Suppressor macrophage treated with lipopolysaccharide for 1 hour (primary cell): ENCODE data around the gene STK24.
"Not testable (repeated sequence)": the region's sequence is repeated elsewhere in the genome, so short reads cannot be mapped to it uniquely, and the experiment has no call there.

Experiments
- DNase-seq, 3 donors: peaks; one replicate each; pipeline ENCODE4 v3.0.0-alpha.2; 2020 to 2022

STK24 gene

DNA sequence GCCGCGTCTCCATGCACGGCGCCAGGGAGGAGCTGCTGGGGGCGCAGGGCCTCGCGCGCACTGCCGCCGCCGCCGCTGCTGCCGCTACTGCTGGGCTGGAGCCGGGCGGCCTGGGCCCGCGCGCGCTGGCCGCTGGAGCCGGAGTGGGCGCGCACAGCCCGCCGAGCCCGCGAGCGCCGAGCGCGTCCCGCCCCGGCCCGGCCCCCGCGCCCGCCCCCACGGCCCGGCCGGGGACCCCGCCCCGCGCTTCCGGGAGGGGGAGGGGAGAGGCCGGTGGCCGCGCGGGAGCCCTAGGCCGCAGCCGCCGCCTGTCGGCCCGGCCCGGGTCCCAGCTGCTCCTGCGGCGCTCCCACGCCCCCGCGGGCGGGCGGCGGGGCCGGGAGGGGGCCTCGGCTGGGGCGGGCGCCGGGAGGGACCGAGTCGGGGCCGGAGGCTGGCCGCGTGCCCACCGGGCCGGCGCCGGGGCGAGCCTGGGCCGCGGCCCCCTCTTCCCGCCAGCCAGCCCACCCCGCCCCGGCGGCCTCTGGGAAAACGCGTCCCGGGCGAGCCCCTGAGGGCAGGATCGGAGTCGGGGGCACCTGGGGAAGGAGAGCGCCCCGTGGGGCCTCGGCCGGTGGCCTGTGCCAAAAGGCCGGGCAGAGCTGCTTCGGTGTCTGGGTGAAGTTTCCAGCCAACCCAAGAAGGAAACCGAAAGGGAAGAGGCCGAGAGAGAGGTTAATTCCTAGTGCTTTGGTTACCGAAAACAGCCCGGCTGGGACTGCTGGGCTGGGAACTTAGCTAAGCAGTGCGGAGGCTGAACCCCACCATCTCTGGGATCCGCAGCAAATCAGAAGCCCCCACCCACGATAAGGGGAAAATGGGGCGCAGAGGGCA lies at the start of gene STK24:
STK24 (minus strand) TSS at position 145 of the 873 bp plus-strand sequence. CDS start 321 bp downstream, outside the sequence.
- peak; percentile 95 to 97 (median 97) for DNase-seq

DNA sequence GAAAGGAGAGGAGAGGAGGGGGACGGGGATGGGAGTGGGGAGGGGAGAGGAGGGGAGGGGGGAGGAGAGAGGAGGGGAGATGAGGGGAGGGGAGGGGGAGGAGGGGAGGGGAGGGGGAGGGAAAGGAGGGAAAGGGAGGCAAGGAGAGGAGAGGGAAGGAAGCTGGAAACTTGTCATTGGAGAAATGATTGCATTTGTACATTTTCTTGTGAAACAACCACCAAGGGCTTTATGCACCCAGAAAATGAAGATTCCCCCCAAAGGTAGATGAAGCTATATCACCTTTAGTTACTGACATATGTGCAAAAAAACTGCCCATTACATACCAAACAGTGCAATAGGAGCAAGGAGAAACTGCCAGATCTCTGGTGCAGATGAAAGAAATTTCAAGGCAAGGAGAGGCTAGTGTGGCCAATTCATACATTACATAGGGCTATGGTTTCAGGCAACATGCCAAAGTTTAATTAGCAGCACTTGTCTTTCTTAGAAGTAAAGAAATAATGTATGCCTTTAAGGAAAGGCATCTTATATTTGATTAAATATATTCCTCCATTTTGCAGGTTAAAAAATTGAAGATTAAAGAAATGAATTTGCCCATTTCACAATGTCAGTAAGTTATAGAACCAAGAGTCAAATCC lies 49.5 kb upstream of the STK24 start:
- DNase-seq = no peak

DNA sequence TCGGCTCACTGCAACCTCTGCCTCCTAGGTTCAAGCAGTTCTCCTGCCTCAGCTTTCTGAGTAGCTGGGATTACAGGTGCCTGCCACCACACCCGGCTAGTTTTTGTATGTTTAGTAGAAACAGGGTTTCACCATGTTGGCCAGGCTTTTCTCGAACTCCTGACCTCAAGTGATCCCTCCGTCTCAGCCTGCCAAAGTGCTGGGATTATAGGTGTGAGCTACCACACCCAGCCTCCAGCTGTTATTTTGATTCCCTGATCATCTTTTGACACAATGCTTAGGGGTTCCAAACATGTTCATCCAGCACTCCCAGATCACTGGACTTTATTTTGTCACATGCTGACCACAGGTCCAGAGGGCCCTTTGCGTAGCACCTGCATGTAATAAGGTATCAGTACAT lies 47.7 kb upstream of the STK24 start:
- not testable (repeated sequence) for DNase-seq

DNA sequence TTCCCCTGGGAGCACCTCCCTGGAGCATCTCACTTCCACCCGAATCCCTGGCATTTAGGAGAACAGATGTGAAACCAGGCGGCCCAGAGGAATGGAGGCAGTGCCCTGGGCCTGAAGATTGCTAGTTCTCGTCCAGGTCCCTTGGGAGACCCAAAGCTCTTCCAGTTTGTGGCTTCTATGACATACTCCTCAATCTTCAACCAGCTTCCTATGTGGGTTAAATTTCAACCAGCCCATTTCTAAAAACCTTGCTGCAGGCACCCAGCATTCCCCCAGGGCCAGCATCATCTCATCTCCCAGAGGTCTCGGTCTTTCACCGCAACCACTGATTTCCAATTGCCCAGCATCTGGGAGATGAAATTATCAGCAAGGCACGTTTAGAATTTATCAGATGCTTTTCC lies 46.0 kb upstream of the STK24 start:
- no peak for DNase-seq

DNA sequence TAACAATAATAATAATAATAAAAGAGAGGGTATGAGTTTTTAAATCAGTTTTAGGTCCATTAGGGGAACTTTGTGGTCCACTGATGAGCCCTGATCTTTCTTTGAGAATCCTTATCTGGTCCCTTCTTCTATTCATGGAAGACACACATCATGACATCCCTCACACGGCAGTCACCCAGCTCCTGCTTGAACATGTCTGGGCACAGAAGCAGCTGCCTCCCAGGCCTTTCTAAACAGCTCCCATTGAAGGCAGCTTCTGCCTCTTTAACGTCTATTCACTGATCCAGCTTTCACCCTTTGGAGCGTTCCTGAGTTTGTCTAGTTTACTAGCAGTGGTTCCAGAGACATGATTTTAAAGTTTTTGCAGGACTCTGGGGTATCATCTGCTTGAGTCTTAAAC lies 42.6 kb upstream of the STK24 start:
- no peak for DNase-seq

DNA sequence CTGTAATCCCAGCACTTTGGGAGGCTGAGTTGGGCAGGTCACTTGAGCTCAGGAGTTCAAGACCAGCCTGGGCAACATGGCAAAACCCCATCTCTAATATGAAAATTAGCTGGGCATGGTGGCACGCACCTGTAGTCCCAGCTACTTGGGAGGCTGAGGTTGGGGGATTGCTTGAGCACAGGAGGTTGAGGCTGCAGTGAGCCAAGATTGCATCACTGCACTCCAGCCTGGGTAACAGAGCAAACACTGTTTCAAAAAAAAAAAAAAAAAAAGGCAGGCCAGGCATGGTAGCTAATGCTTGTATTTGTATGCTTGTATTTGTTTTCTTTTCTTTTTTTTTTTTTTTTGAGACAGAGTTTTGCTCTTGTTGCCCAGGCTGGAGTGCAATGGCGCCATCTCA lies 38.7 kb upstream of the STK24 start:
- not testable (repeated sequence) for DNase-seq

DNA sequence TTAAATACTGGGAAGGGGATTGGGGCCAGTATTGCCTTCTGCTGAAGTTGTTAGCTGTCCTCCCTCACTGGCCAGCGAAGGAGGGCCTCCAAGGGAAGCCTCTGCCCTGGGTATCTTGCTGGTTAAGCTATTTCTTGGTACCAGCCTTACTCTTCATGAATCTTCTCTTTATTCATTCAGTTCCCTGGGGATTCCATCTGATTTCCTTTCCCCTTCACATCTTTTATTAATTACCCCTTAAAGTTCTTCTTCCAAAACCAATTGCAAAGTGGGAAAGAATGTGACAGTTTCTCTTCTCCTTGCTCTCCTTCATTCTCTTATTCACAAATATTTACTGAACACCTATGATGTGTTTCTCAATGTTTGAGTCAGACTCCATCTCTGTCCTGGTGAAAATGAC lies 36.7 kb upstream of the STK24 start:
- DNase-seq = no peak

DNA sequence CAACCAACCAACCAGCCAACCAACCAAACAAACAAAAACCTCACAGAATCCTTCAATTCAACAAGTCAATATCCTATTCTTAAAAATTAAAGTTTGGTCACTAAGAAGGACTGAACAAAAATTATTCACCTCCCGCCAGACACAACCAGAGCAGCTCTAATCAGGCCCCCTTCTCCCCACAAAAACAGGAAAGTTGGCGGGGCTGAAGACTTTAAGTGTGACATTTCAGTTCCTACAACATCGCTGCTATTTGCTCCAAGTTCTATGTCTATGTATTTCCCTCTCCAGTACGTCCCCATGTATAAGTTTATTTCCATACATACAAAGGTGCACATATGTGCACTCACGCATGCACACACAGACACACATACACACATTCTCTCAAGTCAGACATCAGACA lies 32.8 kb upstream of the STK24 start:
- peak in 2 of 3 donors; percentile 36 to 49 for DNase-seq

DNA sequence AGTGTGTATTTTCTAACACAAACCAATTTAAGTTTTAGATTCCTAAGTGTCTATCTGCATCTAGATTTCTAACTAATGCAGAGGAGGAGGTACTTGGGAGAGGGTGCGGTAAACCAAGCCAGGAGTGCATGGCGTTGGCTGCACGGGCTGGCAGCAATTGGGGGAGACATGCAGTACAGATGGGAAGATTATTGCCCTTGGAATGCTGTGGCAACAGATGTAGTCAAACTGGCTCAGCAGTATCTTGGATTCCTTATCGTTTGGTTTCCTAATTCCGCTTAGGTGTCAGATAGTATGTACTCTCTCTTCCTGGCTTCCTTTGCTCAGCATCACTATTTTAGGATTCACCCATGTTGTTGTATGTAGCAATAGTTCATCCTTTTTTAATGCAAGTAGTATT lies 29.4 kb upstream of the STK24 start:
- DNase-seq = no peak

DNA sequence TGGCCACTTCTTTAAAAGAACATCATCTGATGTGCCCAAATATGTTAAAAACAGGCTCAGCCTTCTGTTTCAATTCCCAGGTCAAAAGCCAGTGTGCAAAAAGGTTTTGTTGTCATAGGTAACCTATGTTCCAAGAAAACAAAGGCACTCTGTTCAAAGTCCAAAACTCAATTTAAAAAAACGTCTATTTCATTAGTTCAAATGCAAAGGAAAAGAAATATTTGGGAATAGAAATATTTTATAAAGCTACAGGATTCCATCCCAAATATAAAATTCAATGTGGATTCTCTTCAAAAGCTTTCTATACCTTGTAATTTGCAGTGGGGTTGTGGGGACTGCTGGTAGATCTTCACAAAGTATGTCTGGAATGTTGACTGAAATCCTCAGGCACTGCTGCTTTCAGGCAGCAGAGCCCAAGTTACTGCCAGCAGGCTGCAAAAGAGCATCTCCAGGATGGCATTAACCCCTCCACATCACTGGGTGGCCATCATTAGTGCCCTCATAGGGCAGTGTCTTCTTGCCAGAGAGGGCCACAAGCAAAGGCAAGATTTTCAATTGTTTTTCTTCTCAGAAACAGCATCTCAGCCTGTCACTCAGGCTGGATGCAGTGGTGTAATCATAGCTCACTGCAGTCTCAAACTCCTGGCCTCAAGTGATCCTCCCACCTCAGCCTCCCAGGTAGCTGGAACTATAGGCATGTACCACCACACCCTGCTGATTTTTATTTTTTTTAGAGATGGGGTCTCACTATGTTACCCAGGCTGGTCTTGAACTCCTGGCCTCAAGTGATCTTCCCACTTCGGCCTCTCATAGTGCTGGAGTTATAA lies 22.8 kb upstream of the STK24 start:
- no peak for DNase-seq

DNA sequence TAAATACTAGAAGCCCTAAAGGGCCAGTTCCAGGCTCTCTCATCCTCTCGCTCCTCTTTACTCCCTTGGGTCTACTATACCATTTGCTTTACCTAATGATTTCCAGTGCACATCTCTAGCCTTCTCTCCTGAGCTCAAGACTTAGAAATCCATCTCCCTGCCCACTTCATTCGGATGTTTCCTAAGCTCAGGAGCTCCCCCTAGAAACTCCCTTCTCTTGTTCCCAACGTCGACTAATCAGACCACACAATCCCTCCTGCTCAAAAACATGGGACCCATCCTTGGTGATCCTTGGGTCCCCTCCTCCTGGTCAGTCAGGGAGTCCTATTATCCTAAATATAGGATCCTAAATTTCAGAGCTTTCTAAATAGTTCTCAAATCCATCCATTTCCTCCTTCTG lies 21.1 kb upstream of the STK24 start:
- peak in 1 of 3 donors; percentile 15 for DNase-seq

DNA sequence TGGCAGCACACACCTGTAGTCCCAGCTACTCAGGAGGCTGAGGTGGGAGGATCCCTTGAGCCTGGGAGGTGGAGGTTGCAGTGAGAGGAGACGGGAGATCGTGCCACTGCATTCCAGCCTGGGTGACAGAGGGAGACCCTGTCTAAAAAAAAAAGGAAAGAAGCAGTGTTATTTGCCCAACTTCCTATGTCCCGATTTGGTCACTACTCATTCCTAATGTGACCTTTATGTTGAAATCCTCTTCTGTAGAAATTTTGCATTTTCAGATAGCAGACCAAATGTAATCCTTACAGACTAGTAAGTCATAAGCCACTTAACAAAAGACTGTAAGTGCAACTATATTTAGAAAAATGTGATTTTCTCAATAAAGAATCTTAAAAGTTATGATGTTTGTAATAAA lies 18.2 kb upstream of the STK24 start:
- DNase-seq = peak; percentile 39 to 70 (median 70)

DNA sequence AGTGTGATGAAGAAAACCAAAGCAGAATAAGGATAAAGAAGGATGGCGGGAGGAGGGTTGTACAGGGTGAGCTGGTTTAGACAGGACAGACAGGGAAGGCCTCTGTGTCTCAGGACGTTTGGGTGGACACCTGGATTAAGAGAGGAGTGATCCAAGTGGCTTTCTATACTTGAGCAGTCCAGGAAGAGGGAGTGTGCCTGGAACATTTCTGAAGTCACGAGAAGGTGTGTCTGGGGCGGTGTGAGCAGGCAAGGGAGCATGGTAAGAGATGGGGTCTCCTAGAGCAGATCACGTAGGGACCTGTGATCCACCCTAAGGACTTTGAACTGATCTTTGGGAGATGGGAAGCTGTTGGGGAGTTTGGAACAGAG lies 15.4 kb upstream of the STK24 start:
- no peak for DNase-seq

DNA sequence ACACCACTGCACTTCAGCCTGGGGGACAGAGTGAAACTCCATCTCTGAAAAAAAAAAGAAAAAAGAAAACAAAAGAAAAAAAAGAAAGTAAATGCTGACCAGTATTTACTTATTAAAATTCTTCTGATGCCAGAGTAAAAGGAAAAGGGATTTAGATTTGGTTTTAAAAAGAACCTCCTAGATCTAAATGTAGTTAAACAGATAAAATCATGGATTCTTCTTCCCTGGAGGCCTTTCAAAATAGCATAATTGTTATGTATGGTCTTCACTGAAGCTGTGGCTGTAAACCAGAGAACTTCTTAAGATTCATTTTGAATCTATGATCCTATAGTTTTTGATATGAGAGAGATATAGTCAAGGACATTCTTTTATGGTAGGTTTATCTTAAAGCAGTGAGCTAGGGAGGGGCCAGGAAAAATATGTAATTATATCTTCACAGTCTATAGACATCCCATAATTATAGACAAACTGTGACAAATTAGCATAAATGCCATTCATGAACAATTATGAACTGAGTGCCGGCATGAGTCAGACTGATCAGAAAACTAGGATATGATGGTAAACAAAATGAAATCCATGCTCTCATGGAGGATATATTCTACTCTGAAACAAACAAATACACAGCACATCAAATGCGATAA lies 14.9 kb upstream of the STK24 start:
- DNase-seq = no peak

DNA sequence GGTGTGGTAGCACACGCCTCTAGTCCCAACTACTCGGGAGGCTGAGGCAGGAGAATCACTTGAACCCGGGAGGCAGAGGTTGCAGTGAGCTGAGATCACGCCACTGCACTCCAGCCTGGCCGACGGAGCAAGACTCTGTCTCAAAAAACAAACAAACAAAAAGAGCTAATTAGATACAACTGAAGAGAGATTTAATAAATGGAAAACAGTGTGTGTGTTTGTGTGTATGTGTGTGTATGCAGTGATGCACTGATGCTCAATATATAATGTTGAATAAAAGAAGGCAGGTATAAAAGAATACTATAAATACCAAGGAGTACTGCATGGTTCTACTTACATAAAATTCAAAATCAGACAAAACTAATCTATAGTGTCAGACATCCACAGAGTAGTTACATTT lies 13.6 kb upstream of the STK24 start:
- not testable (repeated sequence) for DNase-seq

DNA sequence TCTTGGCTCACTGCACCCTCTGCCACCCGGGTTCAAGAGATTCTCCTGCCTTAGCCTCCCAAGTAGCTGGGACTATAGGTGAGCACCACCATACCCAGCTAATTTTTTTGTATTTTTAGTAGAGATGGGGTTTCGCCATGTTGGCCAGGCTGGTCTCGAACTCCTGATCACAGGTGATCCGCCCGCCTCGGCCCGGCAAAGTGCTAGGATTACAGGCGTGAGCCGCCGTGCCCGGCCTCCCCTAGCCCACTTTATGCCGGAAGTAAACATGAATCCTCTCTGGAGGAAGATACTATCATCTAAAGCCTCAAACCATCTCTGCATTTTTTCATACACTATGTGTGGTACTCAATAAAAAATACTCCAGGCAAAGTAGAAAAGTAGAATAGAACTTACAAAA lies 12.6 kb upstream of the STK24 start:
- DNase-seq = peak in 1 of 3 donors; percentile 1

DNA sequence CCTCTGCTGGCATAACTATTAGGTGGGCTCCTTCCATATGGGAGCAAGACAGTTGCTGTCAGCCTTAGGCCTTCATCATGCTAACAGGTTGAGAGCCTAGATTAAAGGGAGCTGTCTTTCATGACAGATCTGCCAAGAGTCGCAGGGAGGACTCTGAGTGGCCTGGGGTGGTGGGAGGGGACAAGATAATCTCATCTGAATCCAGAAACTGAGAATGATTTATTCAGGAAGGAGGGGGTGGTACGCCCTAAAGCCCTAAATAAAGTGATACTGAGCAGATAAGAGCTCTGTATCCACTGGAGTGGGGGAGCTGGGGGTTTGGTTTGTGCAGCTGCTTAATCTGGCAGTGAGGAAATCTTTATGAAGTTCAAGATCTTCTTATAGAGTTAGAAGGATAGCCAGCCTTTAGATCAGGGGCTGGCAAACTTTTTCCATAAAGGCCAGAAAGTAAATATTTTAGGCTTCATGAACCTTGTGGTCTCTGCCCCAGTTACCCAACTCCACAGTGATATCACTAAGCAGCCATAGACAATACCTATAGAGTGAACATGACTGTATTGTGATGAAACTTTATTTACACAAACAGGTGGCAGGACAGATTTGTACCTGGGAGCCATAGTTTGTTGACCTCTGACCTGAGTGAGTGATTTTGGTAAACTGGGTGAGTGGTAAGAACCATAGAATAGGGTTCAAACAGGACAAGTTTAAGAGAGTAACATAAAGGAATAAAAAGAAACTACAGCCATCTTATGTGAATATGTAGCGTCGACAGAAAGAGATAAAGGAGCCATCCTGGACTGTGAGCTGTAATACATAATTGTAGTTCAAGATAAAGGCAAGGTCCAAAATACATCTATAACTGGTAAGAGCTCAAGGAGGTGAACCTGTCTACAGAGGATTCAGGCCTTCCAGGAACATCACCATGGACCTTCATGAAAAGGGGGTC lies 9.8 kb upstream of the STK24 start:
- DNase-seq = peak in 1 of 3 donors; percentile 18

DNA sequence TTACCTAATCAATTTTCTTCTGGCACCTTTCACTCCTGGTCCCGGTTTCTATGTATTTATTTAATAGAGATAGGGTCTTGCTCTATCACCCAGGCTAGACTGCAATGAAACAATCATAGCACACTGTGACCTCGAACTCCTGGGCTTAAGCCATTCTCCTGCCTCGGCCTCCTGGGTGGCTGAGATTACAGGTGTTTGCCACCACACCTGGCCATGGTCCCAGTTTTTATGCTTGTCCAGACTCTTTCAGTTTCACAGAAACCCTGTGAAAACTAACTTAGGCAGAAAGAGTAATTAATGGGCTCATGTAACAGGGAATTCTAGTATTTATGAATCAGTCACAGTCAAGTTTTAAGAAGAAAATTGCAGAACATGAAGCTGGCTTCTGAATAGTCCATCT lies 9.0 kb upstream of the STK24 start:
- no peak for DNase-seq

DNA sequence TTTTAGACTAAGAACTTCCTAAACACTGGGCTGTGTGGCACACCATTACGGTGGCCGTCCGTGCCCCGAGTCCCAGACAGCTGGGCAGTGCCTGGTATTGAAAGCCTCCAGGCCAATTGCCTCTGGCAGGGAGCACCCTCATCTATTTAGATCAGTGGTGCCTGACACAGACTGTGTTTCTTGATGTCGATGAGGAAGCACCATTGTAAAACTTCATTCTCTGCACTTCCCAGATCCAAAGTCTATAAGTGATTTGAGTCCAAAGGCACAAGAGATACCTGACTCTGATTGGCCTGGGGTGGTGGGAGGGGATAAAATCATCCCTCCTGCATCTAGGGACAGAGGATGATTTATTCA lies 8.5 kb upstream of the STK24 start:
- no peak for DNase-seq

DNA sequence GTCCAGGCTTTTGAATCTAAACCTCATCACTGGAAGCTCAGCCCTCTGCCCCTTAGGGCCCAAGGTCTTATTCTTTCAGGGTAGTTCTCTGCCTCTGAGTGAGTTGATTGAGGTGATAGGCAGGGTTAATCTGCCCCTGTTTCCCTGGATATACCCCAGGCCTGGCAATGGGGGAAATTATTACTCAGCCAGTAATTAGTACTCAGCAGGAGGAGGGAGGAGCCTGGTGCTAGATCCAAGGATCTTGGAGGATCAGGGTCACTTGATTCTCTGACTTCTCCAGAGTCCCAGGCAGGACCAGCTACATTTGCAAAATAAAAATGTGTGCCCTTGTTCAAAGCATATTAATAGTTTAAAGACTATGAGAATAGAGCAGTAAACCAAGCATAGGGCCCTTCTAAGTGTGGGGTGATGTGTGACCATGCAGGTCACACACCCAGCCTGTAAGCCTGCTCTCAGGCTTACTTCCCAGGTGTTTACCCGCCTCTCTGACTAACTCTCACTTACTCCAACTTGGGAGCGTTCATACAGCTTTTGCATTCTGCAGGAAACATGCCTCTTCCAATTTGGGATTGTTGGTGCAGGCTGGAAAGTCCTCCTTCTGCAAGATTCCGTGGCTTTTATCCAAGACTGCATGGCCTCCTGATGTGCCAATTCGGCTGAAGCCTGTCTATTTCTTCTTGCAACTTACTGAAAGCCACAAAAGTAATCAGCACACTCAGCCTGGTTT lies 7.9 kb upstream of the STK24 start:
- DNase-seq = peak in 1 of 3 donors; percentile 12

DNA sequence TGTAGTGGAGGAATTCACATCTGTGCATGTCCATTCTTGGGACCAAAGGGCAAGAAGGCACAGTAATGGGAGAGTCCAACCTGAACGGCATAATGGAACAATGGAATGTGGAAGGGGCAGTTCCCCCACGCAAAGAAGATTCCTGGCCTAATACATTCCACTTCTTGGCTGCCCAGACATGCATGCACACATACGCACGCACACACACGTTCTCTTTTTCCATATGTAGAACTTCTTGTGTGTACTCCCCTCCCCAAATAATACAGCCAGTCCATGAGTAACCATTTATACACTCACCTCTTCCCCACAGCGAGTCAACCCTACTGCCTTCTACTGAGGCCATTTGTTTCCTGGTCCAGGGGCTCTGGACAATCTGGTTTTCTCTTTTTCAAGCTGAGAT lies 6.0 kb upstream of the STK24 start:
- no peak for DNase-seq
